Stomach (tissue), 4 donors: ENCODE data around the gene JAKMIP2.
"Not testable (repeated sequence)": the region's sequence is repeated elsewhere in the genome, so short reads cannot be mapped to it uniquely, and the experiment has no call there.

ENCODE experiments used
- EP300 ChIP-seq: sonication (generic); formaldehyde crosslinking; IDR thresholded peaks from one replicate; pipeline ENCODE4 v1.6.1; 2017; ENCODE audit warnings: antibody characterized with exemption
- POLR2A ChIP-seq, 4 donors: fragments of 450-650 bp; IDR thresholded peaks; one replicate each; pipeline ENCODE4 v1.6.1; 2016; ENCODE audit warnings: antibody characterized with exemption in 4 of 4, control low read depth in 2 of 4, mild to moderate bottlenecking in 1 of 4, moderate library complexity in 1 of 4
- POLR2AphosphoS5 ChIP-seq, 3 donors: sonication (generic); formaldehyde crosslinking; IDR thresholded peaks; one replicate each; pipeline ENCODE4 v1.6.1; 2016; ENCODE audit warnings: antibody characterized with exemption in 3 of 3
- TF ChIP-seq, protein P1 (sequence below), 7 experiments: fragments of 450-650 bp in 4 of 7; fragments of 200-600 bp in 3 of 7; sonication (generic) in 3 of 7; IDR thresholded peaks; one replicate each; pipeline ENCODE4 v1.5.1; 2016 to 2019; ENCODE audit warnings: antibody characterized with exemption in 7 of 7, control low read depth in 2 of 7, mild to moderate bottlenecking in 1 of 7

DNA sequence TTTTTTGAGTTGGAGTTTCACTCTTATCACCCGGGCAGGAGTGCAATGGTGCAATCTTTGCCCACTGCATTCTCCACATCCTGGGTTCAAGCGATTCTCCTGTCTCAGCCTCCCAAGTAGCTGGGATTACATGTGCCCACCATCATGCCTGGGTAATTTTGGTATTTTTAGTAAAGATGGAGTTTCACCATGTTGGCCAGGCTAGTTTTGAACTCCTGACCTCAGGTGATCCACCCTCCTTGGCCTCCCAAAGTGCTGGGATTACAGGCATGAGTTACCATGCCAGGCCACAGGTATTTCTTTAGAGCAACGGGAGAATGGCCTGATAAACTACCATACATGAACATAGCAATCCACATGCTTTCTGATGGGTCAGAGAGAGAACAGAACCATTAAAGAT, 39.7 kb upstream of the JAKMIP2 start:
- TF ChIP-seq POLR2A (IDR thresholded peaks at IDR 0.05); EP300; POLR2AphosphoS5 (IDR thresholded peaks at IDR 0.05): not testable (repeated sequence)
- TF ChIP-seq, protein P1, sequence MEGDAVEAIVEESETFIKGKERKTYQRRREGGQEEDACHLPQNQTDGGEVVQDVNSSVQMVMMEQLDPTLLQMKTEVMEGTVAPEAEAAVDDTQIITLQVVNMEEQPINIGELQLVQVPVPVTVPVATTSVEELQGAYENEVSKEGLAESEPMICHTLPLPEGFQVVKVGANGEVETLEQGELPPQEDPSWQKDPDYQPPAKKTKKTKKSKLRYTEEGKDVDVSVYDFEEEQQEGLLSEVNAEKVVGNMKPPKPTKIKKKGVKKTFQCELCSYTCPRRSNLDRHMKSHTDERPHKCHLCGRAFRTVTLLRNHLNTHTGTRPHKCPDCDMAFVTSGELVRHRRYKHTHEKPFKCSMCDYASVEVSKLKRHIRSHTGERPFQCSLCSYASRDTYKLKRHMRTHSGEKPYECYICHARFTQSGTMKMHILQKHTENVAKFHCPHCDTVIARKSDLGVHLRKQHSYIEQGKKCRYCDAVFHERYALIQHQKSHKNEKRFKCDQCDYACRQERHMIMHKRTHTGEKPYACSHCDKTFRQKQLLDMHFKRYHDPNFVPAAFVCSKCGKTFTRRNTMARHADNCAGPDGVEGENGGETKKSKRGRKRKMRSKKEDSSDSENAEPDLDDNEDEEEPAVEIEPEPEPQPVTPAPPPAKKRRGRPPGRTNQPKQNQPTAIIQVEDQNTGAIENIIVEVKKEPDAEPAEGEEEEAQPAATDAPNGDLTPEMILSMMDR (IDR thresholded peaks at IDR 0.05): not testable (repeated sequence)
